IPS-15b (cell line): ENCODE results near the gene PPA2.

Experiments
- H3K27me3 ChIP-seq: one replicate; pipeline ENCODE4 v1.6.1; 2013; ENCODE audit warnings: low read length; ENCODE audit not compliant: control insufficient read depth, insufficient read depth
- H3K36me3 ChIP-seq: one replicate; pipeline ENCODE4 v1.6.1; 2013; ENCODE audit warnings: low read length; ENCODE audit not compliant: control insufficient read depth, insufficient read depth
- H3K4me1 ChIP-seq: one replicate; pipeline ENCODE4 v1.6.1; 2013; ENCODE audit warnings: mild to moderate bottlenecking, low read length; ENCODE audit not compliant: control insufficient read depth, insufficient read depth
- H3K4me3 ChIP-seq: one replicate; pipeline ENCODE4 v1.5.1; 2013; ENCODE audit warnings: low read depth, low read length
- H3K9ac ChIP-seq: one replicate; pipeline ENCODE4 v1.6.1; 2013; ENCODE audit warnings: low read depth, mild to moderate bottlenecking, low read length
- H3K9me3 ChIP-seq: one replicate; pipeline ENCODE4 v1.6.1; 2013; ENCODE audit warnings: mild to moderate bottlenecking, low read length; ENCODE audit not compliant: control insufficient read depth, insufficient read depth

The PPA2 gene

DNA sequence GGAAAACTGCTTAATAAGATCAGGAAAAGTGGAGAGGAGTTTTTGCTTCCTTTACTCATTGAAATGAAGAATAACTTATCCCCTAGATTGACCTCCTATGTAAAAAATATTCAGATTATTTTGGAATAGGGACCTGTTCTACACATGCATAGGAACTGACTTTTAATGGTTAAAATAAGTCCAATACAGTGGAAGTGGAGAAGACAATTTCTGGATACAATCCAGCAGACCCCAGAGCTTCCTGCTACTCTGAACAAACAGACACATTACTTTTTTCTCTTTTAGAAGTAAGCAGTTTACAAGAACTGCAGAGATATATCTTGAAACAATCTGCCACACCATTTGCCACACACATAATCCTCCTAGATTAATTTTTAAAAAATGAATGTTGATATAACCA is 129.7 kb downstream of the PPA2 start:
- no peaks in the 10 kb centered on the region for H3K27me3 ChIP-seq
- no peaks in the 10 kb centered on the region for H3K36me3 ChIP-seq
- no peaks in the 10 kb centered on the region for H3K4me1 ChIP-seq
- H3K9ac ChIP-seq: no peak overlapping the region
- H3K4me3 ChIP-seq: no peak overlapping the region
- no peaks in the 10 kb centered on the region for H3K9me3 ChIP-seq

- no peak overlapping the region for H3K9ac ChIP-seq
- no peaks in the 10 kb centered on the region for H3K27me3 ChIP-seq
- no peak overlapping the region for H3K4me3 ChIP-seq
- H3K9me3 ChIP-seq: no peaks in the 10 kb centered on the region
- no peaks in the 10 kb centered on the region for H3K36me3 ChIP-seq
- no peaks in the 10 kb centered on the region for H3K4me1 ChIP-seq
Observed at GRCh38 chr4:105343146-105343931, 130.5 kb downstream of the PPA2 start.

GRCh38 chr4:105329081-105329480 is 144.8 kb downstream of the PPA2 start:
- Histone ChIP-seq H3K9me3 (no peaks in the 10 kb centered on the region), H3K9ac (no peak overlapping the region), H3K36me3 (no peaks in the 10 kb centered on the region), H3K4me3 (no peak overlapping the region), H3K27me3 (no peaks in the 10 kb centered on the region), H3K4me1 (no peaks in the 10 kb centered on the region)

GRCh38 chr4:105327956-105328355 is 145.9 kb downstream of the PPA2 start:
- no peaks in the 10 kb centered on the region for H3K36me3 ChIP-seq

DNA sequence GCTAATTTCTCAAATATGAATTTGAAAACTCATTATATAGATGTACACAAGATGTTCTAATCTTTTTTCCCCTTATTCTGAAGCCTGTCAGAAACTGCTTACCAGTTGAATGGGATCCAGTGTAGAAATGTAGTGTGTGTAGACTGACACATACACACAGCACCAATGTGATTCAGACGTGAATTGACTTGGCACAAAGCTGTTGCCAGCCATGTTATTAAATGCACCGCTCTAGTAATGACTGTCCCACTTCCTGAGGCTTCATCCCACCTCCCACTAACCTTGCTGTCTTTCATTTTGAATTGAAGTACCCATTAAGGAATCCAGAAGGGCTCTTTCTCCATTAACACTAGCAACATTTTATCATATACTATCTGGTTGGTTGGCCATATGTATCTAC is 146.6 kb downstream of the PPA2 start:
- no peaks in the 10 kb centered on the region for H3K4me1 ChIP-seq
- no peaks in the 10 kb centered on the region for H3K9me3 ChIP-seq
- H3K9ac ChIP-seq: no peak overlapping the region
- no peaks in the 10 kb centered on the region for H3K36me3 ChIP-seq
- no peaks in the 10 kb centered on the region for H3K27me3 ChIP-seq
- H3K4me3 ChIP-seq: no peak overlapping the region

More at GRCh38 chr4:105327956-105328355, 145.9 kb downstream of the PPA2 start:
- Histone ChIP-seq H3K4me3 (no peak overlapping the region), H3K9ac (no peak overlapping the region), H3K4me1 (no peaks in the 10 kb centered on the region), H3K27me3 (no peaks in the 10 kb centered on the region), H3K9me3 (no peaks in the 10 kb centered on the region)
